KMS-11 (cell line): Measurements from ENCODE around the gene USP48.

Source experiments
- H2AFZ ChIP-seq: fragments of 200-600 bp; sonication (generic); 2 replicates; pipeline ENCODE4 v1.6.1; 2016; ENCODE audit warnings: antibody characterized with exemption, mixed run types, low read depth
- H3K27ac ChIP-seq: fragments of 200-600 bp; sonication (generic); 2 replicates; pipeline ENCODE4 v1.6.1; 2016; ENCODE audit warnings: mild to moderate bottlenecking, mixed run types
- H3K27me3 ChIP-seq: fragments of 200-600 bp; sonication (generic); 2 replicates; pipeline ENCODE4 v1.6.1; 2017; ENCODE audit warnings: mild to moderate bottlenecking, low read depth, mixed run types, moderate library complexity; ENCODE audit not compliant: insufficient read depth
- H3K36me3 ChIP-seq: fragments of 200-600 bp; sonication (generic); 2 replicates; pipeline ENCODE4 v1.6.1; 2017; ENCODE audit warnings: mild to moderate bottlenecking, mixed run types; ENCODE audit not compliant: insufficient read depth
- H3K4me1 ChIP-seq: fragments of 200-600 bp; sonication (generic); 2 replicates; pipeline ENCODE4 v1.6.1; 2016; ENCODE audit warnings: mild to moderate bottlenecking, low read depth, mixed run types; ENCODE audit not compliant: poor library complexity, severe bottlenecking
- H3K4me2 ChIP-seq: fragments of 200-600 bp; sonication (generic); 2 replicates; pipeline ENCODE4 v1.7.0; 2016; ENCODE audit warnings: mild to moderate bottlenecking, mixed run types
- H3K4me3 ChIP-seq: fragments of 200-600 bp; sonication (generic); IDR thresholded peaks from 2 replicates; pipeline ENCODE4 v1.6.1; 2017; ENCODE audit warnings: low read depth, low read length, mixed read lengths; ENCODE audit not compliant: insufficient read depth
- H3K79me2 ChIP-seq: fragments of 200-600 bp; sonication (generic); 2 replicates; pipeline ENCODE4 v1.6.1; 2016; ENCODE audit warnings: low read depth, mixed run types; ENCODE audit not compliant: insufficient read depth
- H3K9ac ChIP-seq: fragments of 200-600 bp; sonication (generic); 2 replicates; pipeline ENCODE4 v1.6.1; 2016; ENCODE audit warnings: mild to moderate bottlenecking, mixed run types
- H4K20me1 ChIP-seq: fragments of 200-600 bp; sonication (generic); 2 replicates; pipeline ENCODE4 v1.6.1; 2016; ENCODE audit warnings: mild to moderate bottlenecking, mixed run types; ENCODE audit not compliant: insufficient read depth
- TF ChIP-seq, protein P1 (sequence below): fragments of 200-600 bp; sonication (generic); conservative IDR thresholded peaks from 2 replicates; pipeline ENCODE4 v1.6.1; 2017; ENCODE audit warnings: low read depth, mild to moderate bottlenecking, antibody characterized with exemption, low read length, moderate library complexity, mixed read lengths

Gene USP48

DNA sequence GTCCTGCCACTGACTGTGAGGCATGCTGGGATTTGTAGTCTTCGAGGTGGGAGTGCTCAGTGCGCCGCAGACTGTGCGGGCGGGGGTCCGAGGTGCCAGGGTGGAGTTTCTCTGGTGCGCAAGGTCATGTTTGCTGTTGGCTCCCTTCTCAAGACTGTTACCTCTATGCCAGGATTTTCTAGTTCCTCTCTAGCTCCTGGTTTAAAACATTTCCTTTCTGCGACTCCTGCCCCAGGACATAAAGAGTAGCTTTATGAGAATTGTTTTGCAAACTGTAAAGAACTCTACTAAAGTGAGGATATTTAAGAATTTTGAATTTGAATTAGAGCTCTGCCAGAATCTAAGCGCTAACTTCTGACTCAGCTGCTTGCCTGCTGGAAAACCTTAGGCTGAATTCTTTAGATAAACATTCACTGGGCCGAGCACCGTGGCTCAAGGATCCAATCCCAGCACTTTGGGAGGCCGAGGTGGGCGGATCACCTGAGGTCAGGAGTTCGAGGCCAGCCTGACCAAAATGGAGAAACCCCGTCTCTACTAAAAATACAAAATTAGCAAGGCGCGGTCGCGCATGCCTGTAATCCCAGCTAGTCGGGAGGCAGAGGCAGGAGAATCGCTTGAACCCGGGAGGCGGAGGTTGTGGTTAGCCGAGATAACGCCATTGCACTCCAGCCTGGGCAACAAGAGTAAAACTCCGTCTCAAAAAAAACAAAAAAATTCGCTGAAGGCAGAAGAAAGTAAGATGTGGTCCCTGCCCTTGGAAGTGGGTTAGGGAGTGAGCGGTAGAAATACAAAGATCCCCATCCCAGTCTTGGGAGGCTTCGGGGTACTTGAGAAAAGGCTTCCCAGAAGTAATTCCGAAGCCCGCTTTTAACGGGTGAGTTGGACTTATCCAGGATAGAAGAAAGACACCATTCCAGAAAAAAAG, 992 bp upstream of the USP48 start:
- H3K9ac ChIP-seq, result peak overlapping the region; percentile 99
- no peak overlapping the region for H3K4me3 ChIP-seq
- H3K27ac ChIP-seq, result peak overlapping the region; percentile 99
- 0 out of 2 replicates have a peak, but pooled peaks cover 2% of the 10 kb centered on the region for H3K27me3 ChIP-seq
- peaks cover 14% of the 10 kb centered on the region for H3K4me1 ChIP-seq
- TF ChIP-seq, protein P1, sequence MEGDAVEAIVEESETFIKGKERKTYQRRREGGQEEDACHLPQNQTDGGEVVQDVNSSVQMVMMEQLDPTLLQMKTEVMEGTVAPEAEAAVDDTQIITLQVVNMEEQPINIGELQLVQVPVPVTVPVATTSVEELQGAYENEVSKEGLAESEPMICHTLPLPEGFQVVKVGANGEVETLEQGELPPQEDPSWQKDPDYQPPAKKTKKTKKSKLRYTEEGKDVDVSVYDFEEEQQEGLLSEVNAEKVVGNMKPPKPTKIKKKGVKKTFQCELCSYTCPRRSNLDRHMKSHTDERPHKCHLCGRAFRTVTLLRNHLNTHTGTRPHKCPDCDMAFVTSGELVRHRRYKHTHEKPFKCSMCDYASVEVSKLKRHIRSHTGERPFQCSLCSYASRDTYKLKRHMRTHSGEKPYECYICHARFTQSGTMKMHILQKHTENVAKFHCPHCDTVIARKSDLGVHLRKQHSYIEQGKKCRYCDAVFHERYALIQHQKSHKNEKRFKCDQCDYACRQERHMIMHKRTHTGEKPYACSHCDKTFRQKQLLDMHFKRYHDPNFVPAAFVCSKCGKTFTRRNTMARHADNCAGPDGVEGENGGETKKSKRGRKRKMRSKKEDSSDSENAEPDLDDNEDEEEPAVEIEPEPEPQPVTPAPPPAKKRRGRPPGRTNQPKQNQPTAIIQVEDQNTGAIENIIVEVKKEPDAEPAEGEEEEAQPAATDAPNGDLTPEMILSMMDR, result no peak
- H2AFZ ChIP-seq, result peak overlapping the region; percentile 77; the same call in 1 of the 2 replicates
- peaks cover 36% of the 10 kb centered on the region for H3K79me2 ChIP-seq
- H4K20me1 ChIP-seq, result peaks cover 12% of the 10 kb centered on the region; the same call in 1 of the 2 replicates
- no peaks in the 10 kb centered on the region for H3K36me3 ChIP-seq
- peak overlapping the region; percentile 74 for H3K4me2 ChIP-seq

DNA sequence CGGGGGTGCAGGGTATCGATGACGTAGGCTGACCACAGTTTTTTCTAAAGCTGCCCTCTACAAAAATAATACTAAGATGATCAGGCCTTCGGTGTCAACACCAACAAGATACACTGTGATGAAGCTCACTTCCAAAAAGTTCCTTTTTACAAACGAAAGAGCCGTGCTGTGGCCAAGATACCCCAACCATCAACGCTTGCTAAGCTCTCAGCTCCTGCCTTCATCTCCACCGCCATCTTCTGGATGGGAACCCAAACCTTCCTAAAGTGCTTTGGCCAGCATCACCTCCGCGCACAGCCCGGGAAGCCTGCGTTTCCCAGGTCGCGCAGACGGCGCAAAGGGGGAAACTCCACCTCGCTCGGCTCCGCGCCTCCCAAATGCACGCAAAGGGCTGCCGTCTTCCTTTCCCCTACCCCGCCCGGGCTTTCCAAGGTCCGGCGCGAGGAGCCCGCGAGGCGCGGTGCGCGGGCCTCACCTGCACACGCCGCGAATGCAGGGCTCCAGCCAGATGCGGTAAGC, 541 bp downstream of the USP48 start:
- H3K4me1 ChIP-seq, result peaks cover 14% of the 10 kb centered on the region
- TF ChIP-seq, protein P1, result no peak
- peak overlapping the region; percentile 82; the same call in 1 of the 2 replicates for H3K4me2 ChIP-seq
- H2AFZ ChIP-seq, result peak overlapping the region; percentile 77
- H3K36me3 ChIP-seq, result no peaks in the 10 kb centered on the region
- H3K4me3 ChIP-seq, result no peak overlapping the region
- peaks cover 12% of the 10 kb centered on the region; the same call in 1 of the 2 replicates for H4K20me1 ChIP-seq
- H3K9ac ChIP-seq, result peak overlapping the region; percentile 99
- peak overlapping the region; percentile 99 for H3K27ac ChIP-seq
- peaks cover 51% of the 10 kb centered on the region for H3K79me2 ChIP-seq
- H3K27me3 ChIP-seq, result 0 out of 2 replicates have a peak, but pooled peaks cover 2% of the 10 kb centered on the region

DNA sequence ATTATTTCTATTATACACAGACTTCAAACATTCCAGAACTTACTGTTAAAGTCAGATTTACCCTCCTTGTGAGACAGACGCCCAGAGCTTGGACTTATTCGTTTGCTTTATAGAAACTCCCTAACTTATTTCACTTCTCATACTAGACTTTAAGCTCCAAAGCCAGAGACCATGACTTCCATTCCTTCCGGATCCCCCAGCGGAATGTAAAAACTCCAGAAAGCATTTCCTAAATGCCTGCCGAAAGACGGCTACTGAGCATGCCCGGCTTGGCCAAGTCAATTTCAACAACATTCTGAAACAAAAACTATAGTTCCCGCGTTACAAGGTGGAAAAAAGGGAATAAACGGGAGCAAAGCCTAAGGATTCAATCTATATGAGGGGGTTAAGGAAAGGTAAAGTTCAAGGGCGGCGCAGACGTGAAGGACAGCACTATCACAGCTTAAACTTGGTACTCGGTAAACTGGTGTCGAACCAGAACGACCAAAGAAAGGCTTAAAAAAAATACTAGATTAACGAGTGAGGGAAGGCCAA, 1.1 kb downstream of the USP48 start:
- Histone ChIP-seq H3K4me2 (peak overlapping the region; percentile 82), H2AFZ (peak overlapping the region; percentile 77), H3K27me3 (0 out of 2 replicates have a peak, but pooled peaks cover under 1% of the 10 kb centered on the region), H3K36me3 (no peaks in the 10 kb centered on the region), H3K4me3 (no peak overlapping the region), H3K4me1 (peaks cover 14% of the 10 kb centered on the region), H3K79me2 (peaks cover 57% of the 10 kb centered on the region), H3K27ac (peak overlapping the region; percentile 99), H3K9ac (peak overlapping the region; percentile 99), H4K20me1 (peaks cover 12% of the 10 kb centered on the region; the same call in 1 of the 2 replicates)
- TF ChIP-seq, protein P1, result no peak

DNA sequence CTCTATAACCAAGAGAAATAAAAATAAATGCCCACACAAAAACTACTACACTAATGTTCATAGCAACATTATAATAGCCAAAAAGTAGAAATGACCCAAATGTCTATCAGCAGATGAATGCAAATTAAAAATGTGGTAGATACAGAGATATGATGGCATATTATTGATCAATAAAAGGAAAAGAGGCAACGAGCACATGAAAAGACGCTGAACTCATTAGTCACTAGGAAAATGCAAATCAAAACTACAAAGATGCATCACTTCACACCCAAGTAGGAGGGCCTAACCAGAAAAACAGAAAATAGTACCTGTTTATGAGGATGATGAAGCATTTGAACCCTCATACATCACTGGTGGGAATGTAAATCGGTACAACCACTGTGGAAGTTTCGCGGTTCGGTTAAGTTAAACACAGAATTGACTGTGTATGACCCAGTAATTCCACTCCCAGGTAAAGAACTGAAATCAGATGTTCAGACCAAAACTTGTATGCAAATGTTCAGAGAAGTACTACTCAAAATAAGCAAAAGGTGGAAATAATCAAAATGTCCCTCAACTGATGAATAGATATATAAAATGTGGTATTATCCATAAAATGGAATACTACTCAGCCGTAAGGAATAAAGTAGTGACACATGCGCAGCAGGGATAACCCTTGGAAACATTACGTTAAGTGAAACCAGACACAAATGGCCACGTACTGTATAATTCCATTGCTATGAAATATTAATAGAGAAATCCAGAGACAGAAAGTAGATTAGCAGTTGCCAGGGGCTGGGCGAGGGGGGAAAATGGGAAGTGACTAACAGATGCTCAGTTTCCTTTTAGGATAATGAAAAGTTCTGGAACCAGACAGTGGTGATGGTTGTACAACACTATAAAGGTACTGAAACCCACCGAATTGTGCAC, 3.1 kb downstream of the USP48 start:
- Histone ChIP-seq H3K9ac (no peak overlapping the region), H2AFZ (no peak overlapping the region), H3K36me3 (no peaks in the 10 kb centered on the region), H3K4me3 (no peak overlapping the region), H3K4me1 (peaks cover 24% of the 10 kb centered on the region), H3K4me2 (no peak overlapping the region), H4K20me1 (peaks cover 16% of the 10 kb centered on the region; the same call in 1 of the 2 replicates), H3K27ac (no peak overlapping the region), H3K79me2 (peaks cover 76% of the 10 kb centered on the region), H3K27me3 (no peaks in the 10 kb centered on the region)
- TF ChIP-seq, protein P1, result no peak
